ENCODE measurements around the gene TXNDC5. TPM values are rescaled to one million over a fixed set of nuclear protein-coding genes. Genes with fewer than 3 reads are reported as not detected.

Gene TXNDC5
- total RNA-seq, 4 donors from 2014 or later, result 113 to 159 (median 132) TPM

- no peaks in the 10 kb centered on the region for H3K9me3 ChIP-seq
- no peaks in the 10 kb centered on the region for H3K27me3 ChIP-seq
- TF ChIP-seq, protein P1, sequence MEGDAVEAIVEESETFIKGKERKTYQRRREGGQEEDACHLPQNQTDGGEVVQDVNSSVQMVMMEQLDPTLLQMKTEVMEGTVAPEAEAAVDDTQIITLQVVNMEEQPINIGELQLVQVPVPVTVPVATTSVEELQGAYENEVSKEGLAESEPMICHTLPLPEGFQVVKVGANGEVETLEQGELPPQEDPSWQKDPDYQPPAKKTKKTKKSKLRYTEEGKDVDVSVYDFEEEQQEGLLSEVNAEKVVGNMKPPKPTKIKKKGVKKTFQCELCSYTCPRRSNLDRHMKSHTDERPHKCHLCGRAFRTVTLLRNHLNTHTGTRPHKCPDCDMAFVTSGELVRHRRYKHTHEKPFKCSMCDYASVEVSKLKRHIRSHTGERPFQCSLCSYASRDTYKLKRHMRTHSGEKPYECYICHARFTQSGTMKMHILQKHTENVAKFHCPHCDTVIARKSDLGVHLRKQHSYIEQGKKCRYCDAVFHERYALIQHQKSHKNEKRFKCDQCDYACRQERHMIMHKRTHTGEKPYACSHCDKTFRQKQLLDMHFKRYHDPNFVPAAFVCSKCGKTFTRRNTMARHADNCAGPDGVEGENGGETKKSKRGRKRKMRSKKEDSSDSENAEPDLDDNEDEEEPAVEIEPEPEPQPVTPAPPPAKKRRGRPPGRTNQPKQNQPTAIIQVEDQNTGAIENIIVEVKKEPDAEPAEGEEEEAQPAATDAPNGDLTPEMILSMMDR (IDR thresholded peaks at IDR 0.05), result no peak
- no peak for TF ChIP-seq POLR2A (IDR thresholded peaks at IDR 0.05)
- H3K36me3 ChIP-seq, result no peaks in the 10 kb centered on the region
- DNase-seq, result no peak
- H3K4me1 ChIP-seq, result no peaks in the 10 kb centered on the region
- intact Hi-C loops (cut with DNase I), result no loop called here
- H3K27ac ChIP-seq, result no peak overlapping the region
- 79% methylated on average over 4 of the region's 4 CpGs for WGBS, 2 donors
- no peak overlapping the region for H3K4me3 ChIP-seq (replicated peaks in 1 of 3)
Measured at GRCh38 chr6:7921046-7921445, 10.5 kb upstream of the TXNDC5 start.

GRCh38 chr6:7920425-7920824 lies 9.8 kb upstream of the TXNDC5 start:
- no peak overlapping the region for H3K4me3 ChIP-seq (replicated peaks in 1 of 3)
- WGBS, 2 donors, result 68 to 78% methylated on average over 2 of the region's 2 CpGs
- intact Hi-C loops (cut with DNase I), result no loop called here

DNA sequence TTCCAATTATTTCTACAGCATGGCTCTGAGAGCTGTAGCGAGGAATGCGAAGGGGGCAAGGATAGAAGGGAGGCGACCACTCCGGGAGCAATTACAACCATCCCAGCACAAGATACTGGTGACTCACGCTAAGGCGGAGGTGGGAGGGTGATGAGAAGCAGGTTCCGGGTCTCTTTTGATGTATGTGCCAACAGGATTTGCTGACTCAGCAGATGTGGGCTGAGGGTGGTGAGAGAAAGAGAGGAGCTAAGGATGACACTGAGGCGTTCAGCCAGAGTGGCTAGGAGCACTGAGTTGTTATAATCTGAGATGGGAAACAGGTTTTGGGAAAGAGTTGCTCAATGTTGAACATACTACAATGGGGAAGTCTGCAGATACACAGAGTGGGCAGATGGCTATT lies 9.3 kb upstream of the TXNDC5 start:
- 83 to 88% methylated on average over 8 of the region's 8 CpGs for WGBS, 2 donors
- DNase-seq, result no peak
- Histone ChIP-seq H3K36me3 (no peaks in the 10 kb centered on the region), H3K4me1 (no peaks in the 10 kb centered on the region), H3K9me3 (no peaks in the 10 kb centered on the region), H3K27ac (no peak overlapping the region), H3K27me3 (no peaks in the 10 kb centered on the region), H3K4me3 (replicated peaks in 1 of 3) (no peak overlapping the region)
- TF ChIP-seq POLR2A (IDR thresholded peaks at IDR 0.05), result no peak
- intact Hi-C loops (cut with DNase I), result no loop called here

More at GRCh38 chr6:7920425-7920824, 9.8 kb upstream of the TXNDC5 start:
- Histone ChIP-seq H3K4me1 (no peaks in the 10 kb centered on the region), H3K27me3 (no peaks in the 10 kb centered on the region), H3K9me3 (no peaks in the 10 kb centered on the region), H3K27ac (no peak overlapping the region), H3K36me3 (no peaks in the 10 kb centered on the region)
- TF ChIP-seq POLR2A (IDR thresholded peaks at IDR 0.05), result no peak
- TF ChIP-seq, protein P1 (IDR thresholded peaks at IDR 0.05), result no peak
- no peak for DNase-seq

DNA sequence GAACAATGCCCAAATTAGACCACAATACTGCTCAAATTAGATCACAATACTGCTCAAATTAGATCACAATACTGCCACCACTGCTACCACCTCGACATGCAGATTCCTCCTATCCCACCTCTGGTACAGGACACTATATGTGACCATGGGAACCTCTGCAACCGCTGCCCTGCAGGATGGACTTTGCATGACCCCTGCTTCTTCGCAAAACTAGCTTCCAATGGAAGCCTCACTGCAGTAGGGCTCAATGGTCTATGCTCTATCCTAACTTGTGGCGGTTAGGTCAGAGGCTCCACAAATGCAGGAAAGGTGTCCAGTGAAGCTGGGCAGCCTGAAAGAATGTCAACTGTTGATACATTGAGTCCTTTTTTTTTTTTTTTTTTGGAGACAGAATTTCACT lies 7.8 kb upstream of the TXNDC5 start:
- Histone ChIP-seq H3K9me3 (no peaks in the 10 kb centered on the region), H3K27me3 (no peaks in the 10 kb centered on the region), H3K4me1 (no peaks in the 10 kb centered on the region), H3K36me3 (no peaks in the 10 kb centered on the region), H3K27ac (no peak overlapping the region), H3K4me3 (replicated peaks in 1 of 3) (no peak overlapping the region)
- TF ChIP-seq, protein P1 (IDR thresholded peaks at IDR 0.05), result no peak
- no peak for TF ChIP-seq POLR2A (IDR thresholded peaks at IDR 0.05)
- no peak for DNase-seq
- intact Hi-C loops (cut with DNase I), result no loop called here
- 86 to 93% methylated on average over 4 of the region's 4 CpGs for WGBS, 2 donors

- intact Hi-C loops (cut with DNase I), result no loop called here
- WGBS, 2 donors, result 61 to 86% methylated on average over 5 of the region's 5 CpGs
- no peaks in the 10 kb centered on the region for H3K36me3 ChIP-seq
- no peak for DNase-seq
- no peak overlapping the region for H3K4me3 ChIP-seq (replicated peaks in 1 of 3)
- H3K4me1 ChIP-seq, result no peaks in the 10 kb centered on the region
- H3K27ac ChIP-seq, result no peak overlapping the region
- H3K9me3 ChIP-seq, result no peaks in the 10 kb centered on the region
- no peak for TF ChIP-seq POLR2A (IDR thresholded peaks at IDR 0.05)
- TF ChIP-seq, protein P1 (IDR thresholded peaks at IDR 0.05), result no peak
- H3K27me3 ChIP-seq, result no peaks in the 10 kb centered on the region
Measured at GRCh38 chr6:7917729-7918128, 7.1 kb upstream of the TXNDC5 start.

- no peaks in the 10 kb centered on the region for H3K4me1 ChIP-seq
- H3K9me3 ChIP-seq, result no peaks in the 10 kb centered on the region
- no peaks in the 10 kb centered on the region for H3K36me3 ChIP-seq
- no peak overlapping the region for H3K27ac ChIP-seq
- no peaks in the 10 kb centered on the region for H3K27me3 ChIP-seq
- intact Hi-C loops (cut with DNase I), result no loop called here
- TF ChIP-seq, protein P1 (IDR thresholded peaks at IDR 0.05), result no peak
- no peak for TF ChIP-seq POLR2A (IDR thresholded peaks at IDR 0.05)
- DNase-seq, result no peak
- 87% methylated on average over 1 of the region's 1 CpG for WGBS, 2 donors
- no peak overlapping the region for H3K4me3 ChIP-seq (replicated peaks in 1 of 3)
Measured at GRCh38 chr6:7916959-7917358, 6.4 kb upstream of the TXNDC5 start.

Measured in thyroid gland (tissue), 4 donors.